GM18511 (cell line): ENCODE results near the gene EVI2A.

ENCODE experiments used
- ATAC-seq: cut with Tn5 transposase; IDR thresholded peaks from one replicate; pipeline ENCODE4 v1.9.1; 2021; ENCODE audit warnings: mild to moderate bottlenecking, moderate library complexity; ENCODE audit not compliant: unreplicated experiment

The EVI2A gene

GRCh38 chr17:31279401-31279800, 42.0 kb downstream of the EVI2A start:
- ATAC-seq, result no peak

DNA sequence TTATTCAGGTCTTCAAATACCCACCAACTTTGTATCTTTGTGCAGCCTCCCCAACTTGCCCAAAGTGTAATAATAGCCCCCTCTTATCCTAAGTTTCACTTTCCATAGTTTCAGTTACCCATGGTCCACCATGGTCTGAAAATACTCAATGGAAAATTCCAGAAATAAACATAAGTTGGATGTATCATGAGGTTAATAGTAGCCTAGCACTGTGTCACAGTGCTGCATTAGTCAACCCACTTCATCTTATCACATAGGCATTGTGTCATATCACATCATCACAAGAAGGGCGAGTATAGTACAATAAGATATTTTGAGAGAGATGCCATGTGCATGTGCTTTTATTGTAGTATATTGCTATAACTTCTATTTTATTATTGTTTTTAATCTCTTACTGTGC, 46.3 kb downstream of the EVI2A start:
- ATAC-seq, result no peak

GRCh38 chr17:31274252-31274651, 47.2 kb downstream of the EVI2A start:
- ATAC-seq, result no peak

- ATAC-seq, result no peak
These were observed 47.9 kb downstream of the EVI2A start for GRCh38 chr17:31273516-31273915.

- ATAC-seq, result no peak
These were observed 48.6 kb downstream of the EVI2A start for GRCh38 chr17:31272803-31273202.

DNA sequence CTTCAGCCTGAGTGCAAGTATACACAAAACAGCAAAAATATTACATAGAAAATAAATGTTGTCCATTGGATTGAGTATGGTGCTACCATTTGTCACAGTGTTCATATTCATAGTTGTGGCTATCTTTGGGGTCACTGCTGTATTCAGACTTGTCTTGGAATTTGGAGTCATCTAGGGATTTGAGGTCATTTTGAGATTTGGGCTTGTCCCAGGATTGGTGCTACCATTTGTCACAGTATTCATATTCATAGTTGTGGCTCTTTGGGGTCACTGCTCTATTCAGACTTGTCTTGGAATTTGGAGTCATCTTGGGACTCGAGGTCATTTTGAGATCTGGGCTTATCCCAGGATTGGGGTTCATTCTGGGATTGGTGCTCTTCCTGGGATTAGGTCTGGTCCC, 49.2 kb downstream of the EVI2A start:
- ATAC-seq, result no peak

DNA sequence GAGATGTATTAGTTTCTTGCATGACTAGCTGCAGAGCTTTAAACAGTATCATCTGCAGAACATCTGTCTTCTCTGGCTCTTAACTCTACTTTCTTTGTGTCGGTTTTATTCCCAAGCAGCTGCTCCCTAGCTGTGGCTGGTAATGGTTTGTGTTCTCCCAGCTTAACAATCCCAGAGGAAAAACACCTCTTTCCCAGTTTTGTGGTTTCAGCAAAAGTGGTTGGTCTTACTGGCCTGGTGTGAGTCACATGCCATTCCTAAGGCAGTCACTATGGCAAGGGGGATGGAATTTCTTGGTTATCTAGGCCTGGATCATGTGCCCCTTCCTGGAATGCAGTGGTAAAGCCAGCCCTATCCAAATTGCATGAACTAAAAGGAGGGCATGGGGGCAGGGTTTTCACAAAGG, 51.8 kb downstream of the EVI2A start:
- no peak for ATAC-seq

DNA sequence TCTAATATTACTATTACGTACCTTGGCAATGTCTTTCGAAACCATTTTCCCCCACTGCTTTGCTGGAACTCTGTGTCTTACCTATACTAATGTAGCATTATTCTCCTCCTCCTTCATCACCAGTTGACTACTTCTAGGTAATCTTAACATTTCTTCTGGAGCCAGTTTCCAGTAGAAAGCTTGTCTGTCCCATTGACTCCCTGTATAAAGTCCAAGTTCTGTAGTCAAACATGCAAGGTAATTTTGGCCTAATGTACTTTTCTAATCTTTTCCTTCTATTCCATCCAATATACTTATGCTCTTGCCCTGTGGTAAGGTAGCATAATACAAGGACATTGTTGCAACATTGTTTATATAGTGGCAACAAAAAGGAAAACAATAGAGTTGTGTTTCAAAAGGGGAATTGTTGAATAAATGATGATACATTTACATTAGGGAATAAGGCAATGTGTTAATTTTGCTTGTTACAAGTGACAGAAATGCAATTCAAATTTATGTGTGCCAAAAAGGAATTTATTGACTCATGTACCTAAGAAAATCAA, 52.3 kb downstream of the EVI2A start:
- ATAC-seq, result no peak
